HUES48 (cell line): Measurements from ENCODE around the gene KAZN.

Source experiments
- H3K27ac ChIP-seq: one replicate; pipeline ENCODE4 v1.7.0; 2013; ENCODE audit warnings: low read depth, low read length, inconsistent platforms
- H3K27me3 ChIP-seq: 2 replicates; pipeline ENCODE4 v1.6.1; 2013; ENCODE audit warnings: mild to moderate bottlenecking, low read length; ENCODE audit not compliant: control insufficient read depth, insufficient read depth
- H3K36me3 ChIP-seq: 2 replicates; pipeline ENCODE4 v1.6.1; 2013; ENCODE audit warnings: low read length; ENCODE audit not compliant: control insufficient read depth, insufficient read depth
- H3K4me1 ChIP-seq: 2 replicates; pipeline ENCODE4 v1.6.1; 2013; ENCODE audit warnings: mild to moderate bottlenecking, low read length; ENCODE audit not compliant: control insufficient read depth, insufficient read depth
- H3K4me3 ChIP-seq: 2 replicates; pipeline ENCODE4 v1.5.1; 2013; ENCODE audit warnings: mild to moderate bottlenecking, low read depth, low read length
- H3K9ac ChIP-seq: 2 replicates; pipeline ENCODE4 v1.6.1; 2013; ENCODE audit warnings: mild to moderate bottlenecking, low read depth, low read length, moderate library complexity
- H3K9me3 ChIP-seq: 2 replicates; pipeline ENCODE4 v1.6.1; 2013; ENCODE audit warnings: low read length; ENCODE audit not compliant: control insufficient read depth, insufficient read depth

The KAZN gene

DNA sequence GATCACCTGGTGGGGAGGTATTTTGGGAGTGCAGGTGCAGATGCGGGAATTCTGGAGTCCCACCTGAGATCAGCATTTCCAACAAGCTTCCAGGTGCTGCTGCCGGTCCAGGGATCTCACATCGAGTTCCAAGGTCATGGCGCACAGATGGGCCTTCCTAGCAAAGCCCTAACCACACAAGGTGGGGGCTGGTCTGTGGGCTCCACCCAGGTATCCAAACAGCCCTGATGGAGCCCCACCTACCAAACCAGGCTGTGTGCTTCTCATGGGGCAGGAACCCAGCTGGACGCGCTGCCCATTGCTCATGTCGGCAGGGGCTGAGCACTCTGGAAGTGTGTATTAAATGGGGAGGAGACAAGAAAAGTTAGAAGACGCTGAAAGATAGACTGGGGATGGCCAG lies 520.1 kb downstream of the KAZN start:
- Histone ChIP-seq H3K27ac (no peak overlapping the region), H3K9ac (no peak overlapping the region), H3K36me3 (no peaks in the 10 kb centered on the region), H3K9me3 (no peaks in the 10 kb centered on the region), H3K4me1 (no peaks in the 10 kb centered on the region; the same call in 1 of the 2 replicates), H3K4me3 (no peak overlapping the region), H3K27me3 (no peaks in the 10 kb centered on the region)

GRCh38 chr1:15120251-15120945 lies 521.9 kb downstream of the KAZN start:
- no peaks in the 10 kb centered on the region for H3K27me3 ChIP-seq
- no peaks in the 10 kb centered on the region for H3K36me3 ChIP-seq
- no peak overlapping the region for H3K9ac ChIP-seq

GRCh38 chr1:15122331-15122730 lies 523.8 kb downstream of the KAZN start:
- H3K4me3 ChIP-seq: no peak overlapping the region
- H3K9me3 ChIP-seq: no peaks in the 10 kb centered on the region
- no peak overlapping the region for H3K9ac ChIP-seq
- H3K27ac ChIP-seq: no peak overlapping the region
- no peaks in the 10 kb centered on the region; the same call in 1 of the 2 replicates for H3K4me1 ChIP-seq
- H3K36me3 ChIP-seq: no peaks in the 10 kb centered on the region
- H3K27me3 ChIP-seq: no peaks in the 10 kb centered on the region

More at GRCh38 chr1:15120251-15120945, 521.9 kb downstream of the KAZN start:
- Histone ChIP-seq H3K27ac (no peak overlapping the region), H3K4me1 (no peaks in the 10 kb centered on the region; the same call in 1 of the 2 replicates), H3K9me3 (no peaks in the 10 kb centered on the region), H3K4me3 (no peak overlapping the region)

GRCh38 chr1:15123270-15123669 lies 524.8 kb downstream of the KAZN start:
- Histone ChIP-seq H3K9ac (no peak overlapping the region), H3K4me1 (no peaks in the 10 kb centered on the region; the same call in 1 of the 2 replicates), H3K36me3 (no peaks in the 10 kb centered on the region), H3K27me3 (no peaks in the 10 kb centered on the region), H3K4me3 (no peak overlapping the region), H3K27ac (no peak overlapping the region), H3K9me3 (no peaks in the 10 kb centered on the region)

DNA sequence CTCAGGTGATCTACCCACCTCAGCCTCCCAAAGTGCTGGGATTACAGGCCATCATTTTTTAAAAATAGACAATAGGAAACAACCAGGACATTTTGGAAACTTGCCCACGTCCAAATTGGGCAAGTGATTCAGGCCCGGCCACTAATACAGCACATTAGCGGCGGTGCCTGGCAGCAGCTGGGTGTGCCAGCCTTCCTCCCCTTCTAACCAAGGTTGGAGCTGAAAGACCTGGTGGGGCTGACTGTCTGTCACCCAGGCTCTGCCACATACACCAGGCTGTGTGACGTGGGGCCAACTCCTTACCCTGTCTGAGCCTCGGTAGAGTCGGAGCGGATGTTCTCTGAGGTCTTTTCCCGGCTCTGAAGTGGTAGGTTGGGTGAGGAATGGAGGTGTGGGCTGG lies 525.4 kb downstream of the KAZN start:
- Histone ChIP-seq H3K9ac (no peak overlapping the region), H3K27ac (no peak overlapping the region), H3K36me3 (no peaks in the 10 kb centered on the region), H3K4me3 (no peak overlapping the region), H3K4me1 (no peaks in the 10 kb centered on the region; the same call in 1 of the 2 replicates), H3K9me3 (no peaks in the 10 kb centered on the region), H3K27me3 (no peaks in the 10 kb centered on the region)

DNA sequence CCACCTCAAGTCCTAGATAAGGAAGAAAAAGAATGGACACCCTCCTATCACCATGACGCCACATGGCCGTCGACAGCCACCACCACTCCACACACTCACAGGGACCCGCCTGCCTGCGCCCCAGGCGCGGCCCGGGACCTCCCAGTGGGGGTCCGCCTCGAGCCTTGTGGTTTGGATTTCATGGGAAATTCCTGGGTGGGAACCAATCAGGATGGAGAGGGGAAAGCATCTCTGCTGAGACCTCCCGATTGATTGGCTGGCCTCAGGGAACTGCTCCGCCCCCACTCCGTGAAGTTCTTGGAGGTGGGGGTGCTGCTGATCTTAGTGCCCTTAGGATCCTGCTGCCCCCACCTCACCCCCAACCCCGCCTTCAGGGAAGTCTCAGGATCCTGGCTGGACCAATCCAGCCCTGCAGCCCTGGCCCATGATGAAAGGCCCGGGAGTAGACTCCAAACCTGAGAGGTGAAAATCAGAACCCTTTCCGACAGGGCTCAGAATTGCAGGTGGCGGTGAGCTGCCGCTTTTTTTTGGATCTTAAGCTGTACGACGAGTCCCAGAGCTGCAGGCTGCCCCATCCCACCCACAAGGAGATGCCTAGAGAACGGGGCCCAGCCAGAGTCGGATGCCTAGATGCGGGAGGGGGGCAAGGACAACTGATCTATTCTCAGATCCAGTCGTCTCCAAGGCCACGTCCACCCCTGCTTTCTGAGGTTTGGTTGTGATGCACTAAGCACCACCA lies 526.0 kb downstream of the KAZN start:
- no peaks in the 10 kb centered on the region for H3K9me3 ChIP-seq
- H3K9ac ChIP-seq: no peak overlapping the region
- no peak overlapping the region for H3K27ac ChIP-seq
- no peak overlapping the region for H3K4me3 ChIP-seq
- H3K36me3 ChIP-seq: no peaks in the 10 kb centered on the region
- no peaks in the 10 kb centered on the region; the same call in 1 of the 2 replicates for H3K4me1 ChIP-seq
- no peaks in the 10 kb centered on the region for H3K27me3 ChIP-seq

DNA sequence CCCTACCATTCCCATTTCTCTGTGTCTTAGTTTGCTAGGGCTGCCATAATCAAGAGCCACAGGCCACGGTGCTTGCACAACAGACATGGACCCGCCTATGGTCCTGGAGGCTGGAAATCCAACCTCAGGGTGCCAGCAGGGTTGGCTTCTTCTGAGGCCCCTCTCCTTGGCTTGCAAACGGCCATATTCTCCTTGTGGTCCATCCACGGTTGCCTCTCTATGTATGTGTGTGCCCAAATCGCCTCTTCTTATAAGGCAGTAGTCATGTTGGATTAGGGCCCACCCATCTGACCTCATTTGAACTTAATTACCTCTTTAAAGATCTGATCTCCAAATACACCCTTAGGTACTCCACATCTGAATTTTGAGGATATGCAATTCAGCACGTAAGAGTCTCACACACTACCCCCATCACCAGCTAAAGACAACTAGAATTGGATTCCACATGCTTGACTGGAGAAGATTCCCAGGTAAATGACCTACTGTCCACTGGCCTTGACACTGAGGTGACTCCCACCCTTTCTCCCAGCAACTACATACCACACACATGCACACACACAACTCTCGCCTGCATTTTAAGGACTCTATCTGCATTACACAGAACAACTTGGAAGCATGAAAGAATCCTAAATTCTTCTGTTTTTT lies 526.7 kb downstream of the KAZN start:
- Histone ChIP-seq H3K27ac (no peak overlapping the region), H3K27me3 (no peaks in the 10 kb centered on the region), H3K4me3 (no peak overlapping the region), H3K4me1 (no peaks in the 10 kb centered on the region; the same call in 1 of the 2 replicates), H3K9ac (no peak overlapping the region), H3K9me3 (peaks cover 6% of the 10 kb centered on the region; the same call in 1 of the 2 replicates), H3K36me3 (no peaks in the 10 kb centered on the region)

GRCh38 chr1:15128077-15128476 lies 529.6 kb downstream of the KAZN start:
- no peak overlapping the region for H3K9ac ChIP-seq
- H3K27ac ChIP-seq: no peak overlapping the region
- no peaks in the 10 kb centered on the region for H3K4me1 ChIP-seq
- H3K9me3 ChIP-seq: peaks cover 6% of the 10 kb centered on the region; the same call in 1 of the 2 replicates
- H3K4me3 ChIP-seq: no peak overlapping the region
- H3K27me3 ChIP-seq: no peaks in the 10 kb centered on the region
- no peaks in the 10 kb centered on the region for H3K36me3 ChIP-seq

- Histone ChIP-seq H3K9me3 (peaks cover 6% of the 10 kb centered on the region; the same call in 1 of the 2 replicates), H3K4me1 (no peaks in the 10 kb centered on the region), H3K27me3 (no peaks in the 10 kb centered on the region), H3K27ac (no peak overlapping the region), H3K9ac (no peak overlapping the region), H3K36me3 (no peaks in the 10 kb centered on the region), H3K4me3 (no peak overlapping the region)
These were observed 530.2 kb downstream of the KAZN start for GRCh38 chr1:15128520-15129313.

DNA sequence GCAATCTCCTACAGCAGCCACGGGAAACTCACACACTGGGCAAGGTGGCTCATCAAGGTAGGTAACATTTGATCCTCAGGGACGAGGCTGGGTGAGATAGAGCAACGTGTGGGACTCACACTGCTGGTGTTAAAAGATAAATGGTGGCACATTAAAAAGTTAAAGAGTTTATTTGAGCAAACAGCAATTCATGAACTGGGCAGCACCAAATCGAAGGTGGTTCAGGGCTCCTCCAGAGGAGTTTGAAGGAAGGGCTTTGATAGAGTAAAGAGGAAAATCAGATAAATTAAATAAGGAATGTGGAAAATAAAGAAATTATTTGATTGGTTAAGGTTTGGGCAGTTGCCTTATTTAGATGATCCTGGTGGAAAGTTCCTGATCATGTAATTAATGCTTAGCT lies 531.5 kb downstream of the KAZN start:
- H3K4me1 ChIP-seq: no peaks in the 10 kb centered on the region
- peaks cover 6% of the 10 kb centered on the region; the same call in 1 of the 2 replicates for H3K9me3 ChIP-seq
- H3K27me3 ChIP-seq: no peaks in the 10 kb centered on the region; the same call in 1 of the 2 replicates

More for the DNA sequence above, 531.5 kb downstream of the KAZN start:
- no peaks in the 10 kb centered on the region for H3K36me3 ChIP-seq
- H3K4me3 ChIP-seq: no peak overlapping the region
- no peak overlapping the region for H3K9ac ChIP-seq
- no peak overlapping the region for H3K27ac ChIP-seq
